Fibroblast of lung (primary cell): ENCODE measurements around the gene PWP2.

Experiments
- EZH2 ChIP-seq: IDR thresholded peaks from 2 replicates; pipeline ENCODE4 v1.5.1; 2012; ENCODE audit warnings: low read length, control low read depth, mild to moderate bottlenecking; ENCODE audit errors: missing control alignments
- TF ChIP-seq, protein P1 (sequence below), 2 donors: IDR thresholded peaks in 1 of 2; conservative IDR thresholded peaks in 1 of 2; 1 replicate in 1 of 2; 2 replicates in 1 of 2; pipeline ENCODE4 v1.5.1; 2011 to 2012; ENCODE audit warnings: low read length in 2 of 2, control low read depth in 1 of 2, inconsistent platforms in 1 of 2, low read depth in 1 of 2, mild to moderate bottlenecking in 1 of 2

GRCh38 chr21:44063151-44063912 is 43.9 kb upstream of the PWP2 start:
- no peak for TF ChIP-seq EZH2
- TF ChIP-seq, protein P1, sequence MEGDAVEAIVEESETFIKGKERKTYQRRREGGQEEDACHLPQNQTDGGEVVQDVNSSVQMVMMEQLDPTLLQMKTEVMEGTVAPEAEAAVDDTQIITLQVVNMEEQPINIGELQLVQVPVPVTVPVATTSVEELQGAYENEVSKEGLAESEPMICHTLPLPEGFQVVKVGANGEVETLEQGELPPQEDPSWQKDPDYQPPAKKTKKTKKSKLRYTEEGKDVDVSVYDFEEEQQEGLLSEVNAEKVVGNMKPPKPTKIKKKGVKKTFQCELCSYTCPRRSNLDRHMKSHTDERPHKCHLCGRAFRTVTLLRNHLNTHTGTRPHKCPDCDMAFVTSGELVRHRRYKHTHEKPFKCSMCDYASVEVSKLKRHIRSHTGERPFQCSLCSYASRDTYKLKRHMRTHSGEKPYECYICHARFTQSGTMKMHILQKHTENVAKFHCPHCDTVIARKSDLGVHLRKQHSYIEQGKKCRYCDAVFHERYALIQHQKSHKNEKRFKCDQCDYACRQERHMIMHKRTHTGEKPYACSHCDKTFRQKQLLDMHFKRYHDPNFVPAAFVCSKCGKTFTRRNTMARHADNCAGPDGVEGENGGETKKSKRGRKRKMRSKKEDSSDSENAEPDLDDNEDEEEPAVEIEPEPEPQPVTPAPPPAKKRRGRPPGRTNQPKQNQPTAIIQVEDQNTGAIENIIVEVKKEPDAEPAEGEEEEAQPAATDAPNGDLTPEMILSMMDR (conservative IDR thresholded peaks at IDR 0.05 in 1 of 2, IDR thresholded peaks at IDR 0.05 in 1 of 2; ENCODE audit: low read depth in 1 of 2, low read length in 2 of 2): no peak
